Breast epithelium (tissue), 4 donors: ENCODE measurements around the gene ABI2. TPM values are rescaled to one million over a fixed set of nuclear protein-coding genes. Genes with fewer than 3 reads are reported as not detected.
"Not testable (repeated sequence)": the region's sequence is repeated elsewhere in the genome, so short reads cannot be mapped to it uniquely, and the experiment has no call there.

Experiments
- DNase-seq, 2 donors: peaks; one replicate each; pipeline ENCODE4 v3.0.0-alpha.2; 2019; ENCODE audit warnings: low spot score in 2 of 2
- H3K27ac ChIP-seq, 2 donors: fragments of 200-600 bp; sonication (generic) in 1 of 2; one replicate each; pipeline ENCODE4 v1.5.1; 2016 to 2019; ENCODE audit warnings: mild to moderate bottlenecking in 1 of 2
- H3K27me3 ChIP-seq, 2 donors: fragments of 200-600 bp; sonication (generic) in 1 of 2; one replicate each; pipeline versions ENCODE4 v1.5.1 to v1.6.0; 2017 to 2019; ENCODE audit warnings: control low read depth in 1 of 2, mild to moderate bottlenecking in 1 of 2
- H3K36me3 ChIP-seq: fragments of 200-600 bp; one replicate; pipeline ENCODE4 v1.5.1; 2019
- H3K4me1 ChIP-seq, 2 donors: fragments of 200-600 bp; sonication (generic); one replicate each; pipeline ENCODE4 v1.5.1; 2016 to 2019; ENCODE audit warnings: control low read depth in 1 of 2
- H3K4me3 ChIP-seq, 3 donors: fragments of 200-600 bp; sonication (generic); 1 replicate in 2 of 3; 2 replicates in 1 of 3; pipeline ENCODE4 v1.5.1; 2016 to 2019; ENCODE audit warnings: mild to moderate bottlenecking in 3 of 3, moderate library complexity in 2 of 3
- H3K9me3 ChIP-seq, 2 donors: fragments of 200-600 bp; sonication (generic) in 1 of 2; one replicate each; pipeline ENCODE4 v1.5.1; 2016 to 2019; ENCODE audit warnings: control low read depth in 1 of 2
- POLR2A ChIP-seq: fragments of 450-650 bp; IDR thresholded peaks from one replicate; pipeline ENCODE4 v1.6.1; 2016; ENCODE audit warnings: antibody characterized with exemption, mild to moderate bottlenecking, moderate library complexity
- POLR2AphosphoS5 ChIP-seq, 3 donors: sonication (generic); formaldehyde crosslinking; IDR thresholded peaks; one replicate each; pipeline ENCODE4 v1.6.1; 2017; ENCODE audit warnings: antibody characterized with exemption in 3 of 3
- intact Hi-C: fragments of 100-400 bp; cut with DNase I; formaldehyde crosslinking; loops from one replicate; pipeline ENCODE4 v1.15.1; 2023; ENCODE audit warnings: low total_unique reads
- total RNA-seq, 3 donors: library from RNA; depleted of rRNA; stranded (reverse); fragments of >200 nt; gene quantifications; one replicate each; pipeline ENCODE4 v1.1.0, GENCODE V29; 2016
- TF ChIP-seq, protein P1 (sequence below), 3 donors: fragments of 450-650 bp; IDR thresholded peaks; one replicate each; pipeline ENCODE4 v1.5.1; 2016 to 2017; ENCODE audit warnings: antibody characterized with exemption in 3 of 3, mild to moderate bottlenecking in 3 of 3, moderate library complexity in 3 of 3

ABI2 gene
- total RNA-seq, 3 donors from 2014 or later: 16.0 to 71.6 (median 46.9) TPM

DNA sequence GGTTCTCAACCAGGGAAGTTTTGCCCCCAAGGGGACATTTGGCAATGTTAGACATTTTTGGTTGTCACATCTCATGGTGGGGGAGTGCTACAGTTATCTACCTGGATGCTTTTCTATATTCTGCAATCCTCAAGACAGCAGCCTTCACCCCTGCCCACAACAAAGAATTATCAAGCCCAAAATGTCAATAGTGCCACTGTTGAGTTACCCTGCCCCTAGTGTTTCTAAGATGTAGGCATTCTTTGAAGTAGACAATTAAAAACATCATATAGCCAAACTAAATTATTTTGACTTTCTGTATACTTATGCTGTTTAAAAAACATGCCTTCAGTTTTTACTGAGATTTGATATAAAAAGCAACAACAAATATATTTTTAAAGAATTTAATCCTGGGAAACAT lies 48.0 kb downstream of the ABI2 start:
- no peak for DNase-seq
- no peaks in the 10 kb centered on the region for H3K4me1 ChIP-seq
- intact Hi-C loops: no loop called here
- peak overlapping the region in 1 of 2 donors; percentile 14 for H3K27ac ChIP-seq
- H3K27me3 ChIP-seq: no peaks in the 10 kb centered on the region
- no peaks in the 10 kb centered on the region for H3K36me3 ChIP-seq
- TF ChIP-seq POLR2A (no peak), POLR2AphosphoS5 (IDR thresholded peaks at IDR 0.05) (no peak)
- TF ChIP-seq, protein P1, sequence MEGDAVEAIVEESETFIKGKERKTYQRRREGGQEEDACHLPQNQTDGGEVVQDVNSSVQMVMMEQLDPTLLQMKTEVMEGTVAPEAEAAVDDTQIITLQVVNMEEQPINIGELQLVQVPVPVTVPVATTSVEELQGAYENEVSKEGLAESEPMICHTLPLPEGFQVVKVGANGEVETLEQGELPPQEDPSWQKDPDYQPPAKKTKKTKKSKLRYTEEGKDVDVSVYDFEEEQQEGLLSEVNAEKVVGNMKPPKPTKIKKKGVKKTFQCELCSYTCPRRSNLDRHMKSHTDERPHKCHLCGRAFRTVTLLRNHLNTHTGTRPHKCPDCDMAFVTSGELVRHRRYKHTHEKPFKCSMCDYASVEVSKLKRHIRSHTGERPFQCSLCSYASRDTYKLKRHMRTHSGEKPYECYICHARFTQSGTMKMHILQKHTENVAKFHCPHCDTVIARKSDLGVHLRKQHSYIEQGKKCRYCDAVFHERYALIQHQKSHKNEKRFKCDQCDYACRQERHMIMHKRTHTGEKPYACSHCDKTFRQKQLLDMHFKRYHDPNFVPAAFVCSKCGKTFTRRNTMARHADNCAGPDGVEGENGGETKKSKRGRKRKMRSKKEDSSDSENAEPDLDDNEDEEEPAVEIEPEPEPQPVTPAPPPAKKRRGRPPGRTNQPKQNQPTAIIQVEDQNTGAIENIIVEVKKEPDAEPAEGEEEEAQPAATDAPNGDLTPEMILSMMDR (IDR thresholded peaks at IDR 0.05): no peak
- no peak overlapping the region for H3K4me3 ChIP-seq
- no peaks in the 10 kb centered on the region for H3K9me3 ChIP-seq

DNA sequence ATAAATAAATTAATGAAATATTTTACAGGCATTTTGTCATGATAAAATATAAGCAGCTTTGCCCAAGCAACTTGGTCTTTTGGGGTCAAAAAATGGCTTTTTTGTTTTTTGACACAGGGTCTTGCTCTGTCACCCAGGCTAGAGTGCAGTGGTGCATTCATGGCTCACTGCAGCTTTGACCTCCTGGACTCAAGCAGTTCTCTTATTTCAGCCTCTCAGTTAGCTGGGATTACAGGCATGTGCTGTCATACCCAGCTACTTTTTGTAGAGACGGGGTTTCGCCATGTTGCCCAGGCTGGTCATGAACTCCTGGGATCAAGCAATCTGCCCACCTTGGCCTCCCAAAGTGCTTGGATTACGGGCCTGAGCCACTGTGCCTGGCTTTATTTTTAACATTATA lies 51.0 kb downstream of the ABI2 start:
- intact Hi-C loops: no loop called here
- Histone ChIP-seq H3K4me1 (no peaks in the 10 kb centered on the region), H3K4me3 (no peak overlapping the region), H3K27ac (no peak overlapping the region), H3K9me3 (no peaks in the 10 kb centered on the region), H3K27me3 (no peaks in the 10 kb centered on the region), H3K36me3 (no peaks in the 10 kb centered on the region)
- TF ChIP-seq POLR2A: no peak
- TF ChIP-seq POLR2AphosphoS5 (IDR thresholded peaks at IDR 0.05): no peak
- TF ChIP-seq, protein P1 (IDR thresholded peaks at IDR 0.05): no peak
- no peak for DNase-seq

DNA sequence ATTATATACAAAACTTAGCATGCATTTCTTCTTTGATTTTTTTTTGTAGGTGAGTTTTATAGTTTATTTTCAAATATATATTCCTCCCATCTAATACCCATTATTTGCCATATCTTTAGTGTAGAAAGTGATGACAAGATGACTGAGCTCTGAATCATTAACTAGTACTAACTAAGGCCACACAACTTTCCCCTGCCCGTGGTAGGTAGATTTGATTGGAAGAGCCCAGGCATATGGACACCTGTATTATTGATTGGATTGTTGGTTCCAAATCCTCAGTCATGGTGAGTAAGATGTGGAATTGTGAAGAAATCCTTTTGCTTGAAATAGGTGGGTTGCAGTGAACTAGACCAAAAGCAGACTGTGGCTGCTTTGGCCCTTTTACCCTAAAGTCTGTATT lies 54.8 kb downstream of the ABI2 start:
- DNase-seq: no peak
- no peaks in the 10 kb centered on the region for H3K9me3 ChIP-seq
- no peak overlapping the region for H3K4me3 ChIP-seq
- H3K4me1 ChIP-seq: no peaks in the 10 kb centered on the region
- no peak overlapping the region for H3K27ac ChIP-seq
- H3K27me3 ChIP-seq: no peaks in the 10 kb centered on the region
- intact Hi-C loops: no loop called here
- no peaks in the 10 kb centered on the region for H3K36me3 ChIP-seq
- TF ChIP-seq POLR2A (no peak), POLR2AphosphoS5 (IDR thresholded peaks at IDR 0.05) (no peak)
- TF ChIP-seq, protein P1 (IDR thresholded peaks at IDR 0.05): no peak

DNA sequence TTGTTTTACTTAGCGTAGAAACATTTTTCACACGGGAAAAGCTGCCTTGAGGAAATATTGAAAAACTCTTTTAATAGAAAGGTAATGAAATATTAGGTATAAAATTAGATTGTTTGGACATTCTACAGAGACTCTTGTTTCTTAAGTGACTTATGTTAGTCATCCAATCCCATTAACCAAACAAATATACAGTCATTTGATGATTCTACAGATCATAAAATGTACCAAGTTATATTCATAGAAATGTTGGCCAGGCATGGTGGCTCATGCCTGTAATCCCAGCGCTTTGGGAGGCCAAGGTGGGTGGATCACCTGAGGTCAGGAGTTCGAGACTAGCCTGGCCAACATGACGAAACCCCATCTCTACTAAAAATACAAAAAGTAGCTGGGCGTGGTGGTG lies 60.0 kb downstream of the ABI2 start:
- H3K27ac ChIP-seq, H3K9me3 ChIP-seq, H3K4me3 ChIP-seq, intact Hi-C loops, DNase-seq, H3K36me3 ChIP-seq, H3K27me3 ChIP-seq, H3K4me1 ChIP-seq: not testable (repeated sequence)

DNA sequence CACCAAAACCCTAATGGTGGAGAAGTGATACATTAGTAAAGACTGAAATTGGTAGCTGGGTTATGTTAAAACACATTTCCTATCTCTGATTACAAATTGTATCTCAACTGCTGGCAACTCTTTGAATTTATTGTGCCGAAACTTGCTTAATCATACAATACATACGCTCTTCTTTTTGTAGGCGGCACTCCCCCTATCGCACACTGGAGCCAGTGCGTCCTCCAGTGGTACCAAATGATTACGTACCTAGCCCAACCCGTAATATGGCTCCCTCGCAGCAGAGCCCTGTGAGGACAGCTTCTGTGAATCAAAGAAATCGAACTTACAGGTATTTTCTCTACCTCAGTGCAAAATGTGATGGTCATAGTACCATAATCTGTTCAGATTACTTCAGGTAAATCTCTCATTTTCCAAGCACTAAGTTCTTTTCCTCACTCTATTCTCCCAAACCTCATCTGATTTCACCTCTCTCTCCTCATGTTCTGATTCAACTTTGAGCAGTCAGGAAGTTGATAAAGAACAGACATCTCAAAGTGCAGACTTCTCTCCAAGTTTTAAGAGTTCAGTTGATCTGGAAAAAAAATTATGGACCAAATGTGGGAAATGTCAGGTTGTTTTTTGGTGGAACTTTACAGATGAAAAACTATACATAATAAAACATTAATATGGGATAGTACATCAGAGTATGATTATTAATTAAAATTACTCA lies 66.5 kb downstream of the ABI2 start:
- Histone ChIP-seq H3K36me3 (no peaks in the 10 kb centered on the region), H3K27ac (no peak overlapping the region), H3K4me1 (no peaks in the 10 kb centered on the region), H3K9me3 (no peaks in the 10 kb centered on the region), H3K4me3 (no peak overlapping the region), H3K27me3 (no peaks in the 10 kb centered on the region)
- no peak for TF ChIP-seq POLR2A
- no peak for TF ChIP-seq POLR2AphosphoS5 (IDR thresholded peaks at IDR 0.05)
- TF ChIP-seq, protein P1 (IDR thresholded peaks at IDR 0.05): no peak
- intact Hi-C loops: no loop called here
- no peak for DNase-seq
